HS-27A (cell line): ENCODE results near the gene FAM25C.
"Not testable (repeated sequence)": the region's sequence is repeated elsewhere in the genome, so short reads cannot be mapped to it uniquely, and the experiment has no call there.

Source experiments
- DNase-seq: peaks from one replicate; pipeline ENCODE4 v3.0.0-alpha.2; 2012; ENCODE audit warnings: low read depth, missing footprints

FAM25C gene

DNA sequence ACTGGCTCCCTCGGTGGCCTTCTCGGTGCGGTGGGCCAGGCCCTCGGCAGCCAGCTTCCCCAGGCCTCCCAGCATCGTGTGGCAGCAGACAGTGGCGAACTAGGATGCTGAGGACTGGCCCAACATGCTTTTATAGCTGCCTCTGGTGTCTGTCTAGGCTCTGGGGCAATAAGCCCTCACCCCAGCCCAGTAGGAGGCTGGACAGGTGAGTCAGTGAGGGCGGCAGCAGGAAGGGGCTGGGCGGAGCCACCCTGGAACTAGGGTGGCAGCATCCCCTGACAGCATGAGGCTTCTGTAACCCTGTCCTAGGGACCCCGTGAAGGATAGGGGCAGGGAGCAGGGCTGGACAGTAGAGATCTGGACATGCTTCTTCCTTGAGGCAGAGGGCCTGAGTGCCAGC is at the start of gene FAM25C:
Gene FAM25C (minus strand): TSS at position 101 of the 400 bp plus-strand sequence. CDS start 26 bp downstream, at position 75.
- not testable (repeated sequence) for DNase-seq

DNA sequence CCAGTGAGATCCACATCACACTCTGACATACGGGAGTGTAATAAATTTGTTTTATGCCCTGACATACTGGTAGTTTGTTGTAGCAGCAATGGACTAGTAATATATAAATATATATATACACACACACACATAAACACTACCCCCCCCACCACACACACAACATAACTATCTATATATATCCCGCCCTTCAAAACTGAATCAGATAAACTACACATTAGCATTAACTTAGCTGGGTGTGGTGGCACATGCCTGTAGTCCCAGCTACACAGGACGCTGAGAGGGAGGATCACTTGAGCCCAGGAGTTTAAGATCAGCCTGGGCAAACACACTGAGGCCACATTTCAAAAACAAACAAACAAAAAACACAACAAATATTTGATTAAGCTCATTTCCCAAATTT is 45.0 kb upstream of the FAM25C start:
- DNase-seq = not testable (repeated sequence)

DNA sequence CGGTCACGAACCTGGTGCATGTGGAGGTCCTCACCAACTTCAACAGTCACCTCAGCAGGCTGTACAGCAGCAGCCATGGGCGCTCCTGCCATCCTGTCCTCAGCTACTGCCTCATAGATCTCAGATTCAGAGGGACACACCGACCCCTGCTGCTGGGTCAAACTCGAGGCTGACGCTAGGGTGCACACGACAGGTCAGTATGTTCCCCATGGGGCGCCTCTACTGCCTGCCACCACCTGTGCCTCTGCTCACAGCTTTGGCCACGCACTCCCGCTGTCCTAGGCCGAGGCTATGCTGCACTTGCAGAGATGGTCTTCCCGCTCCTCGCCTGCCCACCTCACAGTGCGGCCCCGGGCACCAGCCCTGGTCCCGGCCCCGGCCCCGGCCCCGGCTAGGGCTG is 31.8 kb upstream of the FAM25C start:
- not testable (repeated sequence) for DNase-seq

DNA sequence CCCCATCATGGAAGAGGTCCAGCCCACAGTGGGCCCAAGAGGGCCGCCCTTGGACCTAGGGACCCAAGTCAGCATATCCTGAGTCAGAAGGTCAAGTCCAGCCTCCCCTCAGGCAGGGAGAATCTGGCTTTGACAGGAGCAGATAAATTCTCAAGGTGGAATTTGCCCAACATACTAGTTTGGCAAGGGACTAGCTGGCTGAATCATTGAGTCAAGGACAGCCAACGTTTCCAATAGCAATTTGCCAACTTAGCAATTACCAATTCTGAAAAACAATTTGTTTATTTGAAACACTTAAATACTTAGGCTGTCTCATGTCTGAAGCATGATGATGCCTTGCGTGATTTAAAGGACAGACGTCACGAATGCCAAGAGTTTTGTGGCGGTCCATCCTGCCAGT is 2.7 kb upstream of the FAM25C start:
- not testable (repeated sequence) for DNase-seq

DNA sequence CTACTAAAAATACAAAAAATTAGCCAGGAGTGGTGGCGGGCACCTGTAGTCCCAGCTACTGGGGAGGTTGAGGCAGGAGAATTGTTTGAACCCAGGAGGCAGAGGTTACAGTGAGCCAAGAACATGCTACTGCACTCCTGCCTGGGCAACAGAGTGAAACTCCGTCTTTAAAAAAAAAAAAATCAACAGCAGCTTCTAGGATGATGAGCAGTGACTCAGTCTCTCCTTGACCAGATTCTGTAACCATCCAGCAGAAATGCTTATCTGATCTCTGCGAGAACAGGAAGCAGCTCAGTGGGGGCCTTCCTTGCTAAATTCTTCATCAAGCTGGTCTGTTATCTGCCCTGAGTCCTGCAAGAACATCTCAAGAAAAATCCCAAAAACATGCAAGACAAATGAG is 5.5 kb downstream of the FAM25C start:
- not testable (repeated sequence) for DNase-seq

DNA sequence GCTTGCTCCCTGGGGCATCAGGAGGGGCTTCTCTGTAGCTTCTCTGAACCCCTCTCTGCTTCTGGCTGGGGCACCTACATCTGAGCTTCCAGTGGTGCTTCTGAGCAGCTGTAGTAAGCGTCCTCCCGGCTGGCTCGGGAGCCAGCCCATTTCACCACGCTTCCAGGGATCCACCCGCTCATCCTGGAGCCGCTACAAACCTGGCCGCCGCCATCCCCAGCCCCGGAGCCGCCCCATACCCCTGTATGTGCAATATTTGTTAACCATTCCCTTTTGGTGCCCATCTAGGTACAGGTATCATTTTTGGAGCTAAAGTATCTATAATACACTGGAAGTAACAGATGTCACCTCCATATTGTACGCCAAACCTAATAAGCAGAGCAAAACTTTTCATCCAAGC is 7.0 kb downstream of the FAM25C start:
- DNase-seq = not testable (repeated sequence)

DNA sequence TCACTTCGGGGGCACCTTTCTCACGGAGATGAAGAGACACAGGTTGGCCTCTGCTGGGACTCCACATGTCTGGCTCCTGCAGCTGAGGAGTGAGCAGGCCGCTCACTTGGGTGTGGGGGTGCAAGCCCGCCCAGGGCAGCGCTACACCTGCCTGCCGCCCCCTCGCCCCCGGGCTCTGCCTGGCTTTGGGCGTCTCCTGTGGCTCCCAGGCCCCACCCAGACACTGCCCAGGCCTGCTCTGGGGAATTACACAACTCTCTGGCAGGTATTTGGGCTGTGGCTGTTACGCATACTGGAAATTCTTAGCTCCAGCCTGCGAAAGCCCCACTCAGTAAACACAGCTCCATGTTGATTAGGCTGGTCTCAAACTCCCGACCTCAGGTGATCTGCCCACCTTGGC is 7.9 kb downstream of the FAM25C start:
- not testable (repeated sequence) for DNase-seq

DNA sequence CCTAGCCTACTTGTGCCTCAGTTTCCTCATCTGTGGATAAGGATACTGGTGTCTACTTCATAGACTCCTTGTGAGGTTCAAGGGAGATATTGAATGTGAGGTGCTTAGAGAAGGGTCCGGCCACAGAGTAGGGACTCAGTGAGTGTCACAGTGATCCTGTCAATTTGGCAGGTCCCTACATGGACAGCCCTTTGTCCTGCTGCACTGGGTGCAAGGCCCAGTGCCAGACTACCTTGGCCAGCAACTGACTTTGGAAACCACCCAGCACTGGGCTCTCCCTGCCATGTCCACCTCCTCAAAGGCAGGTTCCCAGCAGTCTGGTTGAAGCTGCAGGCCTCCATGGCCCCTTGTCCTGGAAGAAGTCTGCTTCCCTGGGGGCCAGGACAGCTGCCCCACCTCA is 9.5 kb downstream of the FAM25C start:
- not testable (repeated sequence) for DNase-seq

DNA sequence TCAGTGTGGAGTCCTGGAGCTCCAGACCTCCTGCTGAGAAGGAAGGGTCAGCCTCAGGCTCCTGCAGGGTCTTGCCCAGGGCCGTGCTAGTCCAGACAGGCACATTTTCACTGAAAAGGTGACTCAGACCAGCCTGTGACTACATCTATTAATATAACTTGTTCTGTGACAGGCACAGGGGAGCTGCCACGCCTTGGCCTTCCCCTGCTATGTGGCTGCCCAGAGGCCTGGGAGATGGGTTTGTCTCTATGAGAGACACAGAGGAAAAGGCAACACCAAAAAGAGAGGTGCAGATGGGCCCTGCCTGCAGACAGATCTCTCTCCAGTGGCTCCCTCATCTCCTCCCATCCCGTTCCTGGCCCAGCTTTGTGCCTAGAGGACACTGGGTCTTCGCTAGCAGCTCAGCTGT is 10.0 kb downstream of the FAM25C start:
- DNase-seq = not testable (repeated sequence)

DNA sequence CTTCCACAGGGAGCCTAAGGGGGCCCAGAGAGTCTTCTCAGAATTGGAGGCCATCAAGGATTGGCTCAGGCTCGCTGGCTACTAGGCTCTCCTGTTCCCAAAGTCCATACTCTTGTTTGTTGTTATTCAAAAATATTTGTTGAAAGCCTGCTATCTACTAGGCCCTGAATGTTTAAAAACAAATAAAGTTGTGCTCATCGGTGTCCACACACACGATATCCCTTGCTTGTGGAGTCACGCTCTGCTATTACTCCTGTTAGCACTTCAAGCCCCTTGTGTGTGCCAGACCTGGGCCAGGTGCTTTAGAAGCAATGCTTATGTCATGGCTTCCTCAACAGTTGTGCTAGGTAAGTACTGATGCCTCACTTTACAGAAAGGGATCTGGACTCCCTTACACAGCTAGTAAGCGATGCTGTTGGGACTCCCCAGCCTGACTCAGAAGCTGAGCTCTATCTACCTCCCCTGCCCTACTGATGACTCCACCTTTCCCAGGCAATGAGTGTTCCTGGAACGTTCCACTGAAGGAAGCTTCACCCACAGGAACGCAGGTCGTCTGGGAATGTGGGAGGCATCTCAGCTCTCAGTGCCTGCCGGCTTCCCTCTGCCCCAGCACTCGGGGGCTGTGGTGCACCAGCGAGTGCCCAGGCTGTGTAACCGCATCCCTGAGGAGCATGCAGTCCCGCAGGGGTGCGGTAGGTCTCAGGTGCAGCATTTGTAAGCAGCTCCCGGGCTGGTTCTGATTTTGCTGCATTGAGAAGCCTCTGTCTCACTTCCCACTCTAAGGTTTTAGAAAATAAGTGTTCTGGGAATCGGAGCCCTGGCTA is 10.7 kb downstream of the FAM25C start:
- DNase-seq = not testable (repeated sequence)

DNA sequence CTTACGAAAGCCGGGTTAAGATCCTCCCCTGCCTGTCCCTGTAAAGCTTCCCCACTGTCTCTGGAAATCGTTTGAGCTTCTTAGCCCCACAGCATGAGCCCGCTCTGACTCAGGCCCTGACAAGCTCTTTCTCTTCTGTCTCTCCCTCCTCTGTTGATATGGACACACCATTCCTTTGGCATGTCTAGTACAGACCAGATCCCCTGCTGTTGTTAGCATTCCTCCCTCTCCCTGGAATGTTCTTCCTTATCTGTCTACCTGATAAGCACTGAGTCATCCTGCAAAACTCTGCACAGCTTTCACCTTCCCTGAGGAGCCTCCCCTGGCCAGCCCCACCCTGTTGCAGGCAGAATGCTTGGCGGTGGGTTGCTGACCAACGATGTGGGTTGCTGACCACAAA is 11.6 kb downstream of the FAM25C start:
- not testable (repeated sequence) for DNase-seq

DNA sequence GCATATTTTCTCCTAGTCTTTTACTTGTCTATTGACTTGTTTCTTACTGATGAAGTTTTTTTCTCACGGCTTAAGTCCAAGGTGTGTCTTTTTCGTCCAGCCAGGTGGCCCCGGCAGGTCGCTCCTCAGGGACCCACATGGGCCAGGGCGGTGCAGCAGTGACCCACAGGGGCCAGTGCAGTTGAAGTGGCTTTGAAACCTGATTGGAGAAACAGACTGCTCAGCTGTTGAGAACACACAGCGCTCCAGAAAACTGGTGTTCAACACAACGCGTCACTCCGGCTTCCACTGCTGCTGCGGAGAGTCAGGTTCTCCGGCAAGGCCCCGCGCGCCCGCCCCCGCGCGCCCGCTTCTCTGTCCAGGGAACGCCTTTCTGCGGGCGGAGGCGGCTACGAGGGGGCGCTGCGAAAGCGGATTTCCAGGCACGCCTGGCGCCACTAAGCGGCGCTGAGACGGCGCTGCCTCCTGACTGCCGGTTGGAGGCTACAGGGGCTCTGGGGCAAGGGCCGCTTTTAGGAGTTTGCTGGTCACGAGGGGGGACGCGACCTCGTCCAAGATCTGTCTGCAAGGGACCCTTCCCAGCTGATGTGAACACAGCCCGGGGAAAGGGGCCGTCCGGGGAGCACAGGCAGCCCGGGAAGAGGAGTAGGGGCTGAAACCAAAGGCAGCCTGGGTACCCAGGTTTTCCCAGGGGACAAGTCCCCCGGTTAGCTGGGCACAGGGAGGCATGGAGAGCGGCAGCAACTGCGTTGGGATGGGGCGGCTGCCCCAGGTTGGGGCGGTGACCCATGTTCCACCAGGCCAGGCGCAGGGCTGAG is 13.0 kb downstream of the FAM25C start:
- not testable (repeated sequence) for DNase-seq

DNA sequence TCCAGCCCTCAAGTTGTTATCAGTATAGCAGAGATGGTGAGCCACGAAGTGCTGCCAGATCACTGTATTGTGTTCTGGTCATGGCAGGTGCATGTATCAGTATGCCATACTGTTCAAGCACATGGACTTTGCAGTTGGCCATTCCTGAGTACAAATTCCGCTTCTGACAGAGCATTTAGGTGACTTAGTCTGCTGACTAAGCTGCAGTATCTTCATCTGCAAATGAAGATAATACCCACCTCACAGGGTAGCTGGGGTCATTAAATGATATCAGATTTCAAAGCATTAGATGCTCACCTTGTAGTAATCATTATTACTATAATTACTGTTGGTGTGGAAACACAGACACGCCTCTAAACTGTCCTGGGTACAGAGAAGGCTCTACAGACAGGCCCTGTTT is 24.2 kb downstream of the FAM25C start:
- not testable (repeated sequence) for DNase-seq

DNA sequence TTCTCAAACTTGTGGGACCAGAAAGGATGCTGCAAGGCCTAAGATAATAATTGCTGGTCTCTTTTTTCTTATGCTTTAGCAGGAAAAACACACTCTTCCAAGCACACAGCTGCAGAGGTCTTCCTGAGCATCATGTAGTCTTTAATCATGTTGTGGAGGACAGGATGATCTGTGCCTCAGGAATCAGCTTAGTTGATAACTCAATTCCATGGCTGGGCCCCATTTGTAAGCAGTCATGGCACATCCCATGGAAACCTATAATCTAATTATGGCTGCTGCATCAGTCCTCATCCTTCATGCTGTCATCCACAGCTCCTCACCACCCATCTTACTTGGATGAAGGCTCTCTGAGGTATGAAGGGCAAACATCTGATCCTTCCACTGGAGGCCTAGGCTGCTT is 26.5 kb downstream of the FAM25C start:
- not testable (repeated sequence) for DNase-seq

DNA sequence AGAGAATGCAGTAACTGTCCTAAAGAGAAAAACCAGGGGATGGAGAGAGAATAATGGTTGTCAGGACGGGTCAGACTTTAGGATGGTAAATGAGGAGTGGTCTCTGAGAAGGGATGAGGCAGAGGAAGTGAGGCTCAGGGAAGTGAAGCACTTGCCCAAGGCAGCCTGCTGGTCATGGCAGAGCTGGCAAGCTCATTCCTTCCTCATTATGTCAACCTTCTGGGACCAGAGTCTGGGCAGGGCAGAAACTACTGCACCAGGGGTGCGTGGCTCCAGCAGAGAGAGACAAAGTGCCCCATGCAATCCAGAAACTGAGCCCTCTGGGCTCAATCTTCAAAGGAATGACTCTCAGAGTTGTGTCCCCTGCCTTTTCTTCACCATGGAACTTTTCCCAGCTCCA is 27.5 kb downstream of the FAM25C start:
- not testable (repeated sequence) for DNase-seq

DNA sequence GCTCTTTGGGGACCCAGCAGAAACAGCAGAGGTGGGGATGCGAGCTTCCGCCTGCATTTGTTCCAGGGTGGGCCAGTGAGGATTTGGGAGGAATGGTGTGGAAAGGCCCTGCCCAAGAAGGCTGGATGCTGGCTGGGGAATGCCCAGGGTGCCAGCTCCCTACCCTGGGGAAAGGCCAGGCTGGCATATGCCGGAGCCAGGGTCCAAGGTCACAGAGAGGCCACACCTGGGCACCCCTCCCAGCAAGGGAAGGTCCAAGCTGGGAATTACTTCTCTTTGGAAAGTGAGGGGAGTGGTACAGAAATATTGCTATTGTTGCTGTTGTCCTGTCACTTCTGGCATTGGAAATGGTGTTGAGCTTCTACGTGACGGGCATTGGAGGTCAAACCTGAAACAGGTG is 28.0 kb downstream of the FAM25C start:
- DNase-seq = not testable (repeated sequence)

DNA sequence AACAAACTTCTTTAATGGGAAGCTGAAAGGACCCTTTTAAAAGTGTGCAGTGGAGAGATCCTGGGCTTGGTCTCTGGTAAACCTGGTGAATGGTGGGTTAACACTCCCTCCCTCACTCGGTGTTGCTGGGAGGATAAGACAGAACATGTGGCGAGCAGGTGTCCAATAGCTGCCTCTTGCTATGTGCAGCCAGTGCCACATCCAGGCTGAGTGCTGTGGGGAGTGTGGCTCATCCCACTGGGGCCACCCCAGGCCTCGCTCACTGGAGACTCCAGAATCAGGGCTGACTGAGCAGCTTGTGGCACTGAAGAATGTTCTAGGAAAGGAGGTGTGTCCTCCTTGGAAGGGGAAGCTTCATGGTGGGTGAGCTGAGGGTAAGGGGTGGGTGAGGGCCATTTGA is 29.5 kb downstream of the FAM25C start:
- DNase-seq = not testable (repeated sequence)

DNA sequence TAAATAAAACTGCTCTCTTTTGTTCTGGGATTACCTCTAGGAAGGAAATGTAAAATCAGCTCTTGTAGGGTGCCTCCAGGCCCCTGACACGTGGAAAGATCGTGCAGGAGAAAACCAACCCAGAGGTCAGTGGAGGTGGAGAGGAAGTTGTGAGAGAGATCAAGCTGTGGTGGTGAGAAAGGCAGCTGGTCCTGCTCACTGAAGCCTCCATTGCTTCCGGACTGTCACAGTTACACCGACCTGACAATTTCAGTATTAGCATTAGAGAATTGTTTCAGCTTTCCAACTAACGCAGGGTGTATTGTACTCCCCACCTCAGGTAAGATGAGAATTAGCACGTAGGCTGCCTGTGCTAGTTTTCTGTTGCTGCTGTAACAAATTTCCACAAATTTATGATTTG is 30.6 kb downstream of the FAM25C start:
- not testable (repeated sequence) for DNase-seq

DNA sequence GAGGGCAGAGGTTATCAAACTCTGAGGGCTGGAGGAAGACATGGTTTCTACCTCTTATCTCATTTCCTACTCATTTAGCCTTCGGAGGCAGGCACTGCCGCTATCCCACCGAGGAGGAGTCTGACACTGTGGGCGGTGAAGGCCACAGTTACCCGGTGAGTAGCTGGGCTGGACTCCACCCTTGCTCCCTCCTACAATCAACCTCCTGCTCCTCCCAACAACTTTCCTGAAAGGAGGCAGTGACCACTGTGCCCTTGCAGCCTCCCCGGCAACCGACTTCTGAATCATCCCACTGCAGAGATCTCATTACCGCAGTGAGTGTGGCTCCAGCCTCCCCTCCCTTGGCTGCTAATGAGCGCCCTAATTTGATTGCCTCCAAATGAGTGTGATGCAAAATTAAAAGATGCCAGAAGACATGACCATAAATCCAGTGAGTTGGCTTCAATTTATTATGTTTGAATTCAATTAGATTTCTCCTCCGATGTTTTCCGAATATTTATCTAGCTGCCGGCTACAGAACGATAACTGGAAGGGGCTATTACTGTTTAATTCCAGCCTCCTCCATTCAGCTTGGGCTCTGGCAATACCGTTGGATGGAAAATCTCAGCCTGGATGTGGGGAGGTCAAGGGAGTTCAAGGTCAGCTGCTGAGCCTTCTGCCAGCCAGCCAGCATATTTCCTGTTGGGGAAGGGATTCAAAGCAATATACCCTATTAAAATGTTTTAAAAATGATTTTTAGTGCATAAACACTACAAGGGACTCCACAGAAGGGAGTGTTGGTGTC is 35.1 kb downstream of the FAM25C start:
- DNase-seq = not testable (repeated sequence)

DNA sequence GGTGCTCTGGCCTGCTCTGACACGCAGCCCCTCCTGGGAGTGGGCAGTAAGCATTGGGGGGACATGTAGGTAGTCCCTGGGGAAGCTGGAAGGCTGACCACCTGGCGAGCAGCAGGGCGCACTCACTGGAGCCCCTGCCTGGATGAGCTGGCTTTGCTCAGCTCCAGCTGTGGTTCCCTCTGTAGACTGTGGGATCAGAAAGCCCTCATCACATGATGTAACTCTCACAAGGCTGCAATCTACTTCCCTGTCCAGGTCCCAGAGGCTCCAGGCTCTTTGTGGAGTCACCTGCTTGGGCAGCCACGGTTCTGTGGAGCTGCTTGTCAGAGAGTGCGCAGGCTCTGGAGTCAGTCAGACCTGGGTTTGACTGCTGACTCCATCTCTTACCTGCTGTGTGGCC is 36.8 kb downstream of the FAM25C start:
- DNase-seq = not testable (repeated sequence)

DNA sequence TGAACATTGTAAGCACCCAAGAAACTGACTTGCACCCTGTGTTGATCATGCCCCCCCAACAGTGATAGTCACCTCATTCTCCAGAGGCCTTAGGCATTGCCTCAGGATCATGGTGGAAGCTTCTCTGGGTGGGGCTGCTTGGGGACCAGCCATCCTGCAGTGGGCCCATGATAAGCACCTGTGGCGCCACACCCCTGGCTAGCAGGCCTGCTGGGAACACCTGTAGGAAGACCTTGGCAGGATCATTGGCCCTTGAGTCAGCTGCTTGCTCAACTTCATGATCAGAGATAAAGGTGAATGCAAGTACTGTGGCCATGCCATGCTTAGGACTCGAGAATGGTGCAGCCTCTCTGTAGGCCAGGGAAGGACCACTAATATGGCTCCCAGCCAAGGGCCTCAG is 38.9 kb downstream of the FAM25C start:
- not testable (repeated sequence) for DNase-seq

DNA sequence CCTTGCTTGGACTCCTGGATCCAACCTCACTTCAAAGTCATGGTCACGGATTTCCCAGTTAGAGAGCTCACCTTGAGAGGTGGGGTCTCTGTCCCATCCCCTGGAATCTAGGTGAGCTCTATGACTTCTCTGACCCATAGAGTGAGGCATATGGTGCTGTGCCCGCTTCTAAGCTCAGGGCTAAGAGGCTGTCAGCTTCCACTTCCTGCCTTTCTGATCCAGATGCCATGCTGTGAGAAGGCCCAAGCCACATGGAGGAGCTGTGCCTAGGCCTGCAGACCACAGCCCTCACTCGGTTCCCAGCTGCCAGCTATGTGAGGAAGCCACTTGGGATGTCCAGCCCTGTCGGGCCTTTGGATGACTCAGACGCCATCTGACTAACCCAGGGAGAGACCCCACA is 39.9 kb downstream of the FAM25C start:
- DNase-seq = not testable (repeated sequence)
